Measurements from ENCODE around the gene NMU.

- no peak for TF ChIP-seq POLR2A (IDR thresholded peaks at IDR 0.05; ENCODE audit: low read length)
- no peak for TF ChIP-seq GATA1 (IDR thresholded peaks at IDR 0.05; ENCODE audit: low read depth, low read length)
Measured at GRCh38 chr4:55612341-55612740, 23.8 kb downstream of the NMU start.

All from erythroblast (primary cell).